Left hindlimb (tissue), 1 donor: ENCODE data around the gene PJA2.

Experiments used
- DNase-seq: peaks from one replicate; pipeline ENCODE4 v3.0.0-alpha.2; 2018

The PJA2 gene

DNA sequence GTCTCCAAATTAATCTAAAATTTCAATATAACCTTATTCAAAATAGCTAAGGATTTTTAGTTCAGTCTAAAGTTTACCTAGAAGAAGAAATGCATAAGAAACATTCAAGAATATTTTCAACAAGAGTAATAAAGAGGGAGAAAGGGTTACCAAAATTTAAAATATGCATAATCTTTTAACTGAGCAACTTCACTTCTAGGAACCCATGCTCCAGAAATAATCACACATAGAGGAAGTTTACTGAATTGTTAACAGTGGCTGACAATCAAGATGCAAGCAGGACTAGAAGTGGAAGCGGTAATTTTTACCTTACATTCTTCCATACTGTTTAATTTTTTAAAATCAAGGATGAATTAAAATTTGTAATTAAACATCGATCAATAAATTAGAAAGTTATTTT lies 1.9 kb downstream of the PJA2 start:
- DNase-seq: no peak

DNA sequence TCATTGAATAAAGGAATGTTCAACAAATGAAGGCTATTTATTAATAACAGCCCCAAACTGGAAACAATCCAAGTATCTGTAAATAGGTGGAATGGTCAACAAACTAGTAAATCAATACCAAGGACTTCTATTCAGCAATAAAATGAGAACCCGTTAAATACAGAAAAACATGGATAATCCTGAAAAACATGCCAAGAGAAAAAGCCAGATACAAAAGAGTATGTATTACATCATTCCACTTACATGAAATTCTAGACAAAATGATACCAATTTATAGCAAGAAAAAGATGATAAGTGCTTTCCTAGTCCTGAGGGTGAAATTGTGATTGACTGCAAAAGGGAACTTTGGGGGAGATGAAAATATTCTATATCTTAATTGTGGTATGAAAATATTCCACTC lies 3.1 kb downstream of the PJA2 start:
- DNase-seq: no peak

DNA sequence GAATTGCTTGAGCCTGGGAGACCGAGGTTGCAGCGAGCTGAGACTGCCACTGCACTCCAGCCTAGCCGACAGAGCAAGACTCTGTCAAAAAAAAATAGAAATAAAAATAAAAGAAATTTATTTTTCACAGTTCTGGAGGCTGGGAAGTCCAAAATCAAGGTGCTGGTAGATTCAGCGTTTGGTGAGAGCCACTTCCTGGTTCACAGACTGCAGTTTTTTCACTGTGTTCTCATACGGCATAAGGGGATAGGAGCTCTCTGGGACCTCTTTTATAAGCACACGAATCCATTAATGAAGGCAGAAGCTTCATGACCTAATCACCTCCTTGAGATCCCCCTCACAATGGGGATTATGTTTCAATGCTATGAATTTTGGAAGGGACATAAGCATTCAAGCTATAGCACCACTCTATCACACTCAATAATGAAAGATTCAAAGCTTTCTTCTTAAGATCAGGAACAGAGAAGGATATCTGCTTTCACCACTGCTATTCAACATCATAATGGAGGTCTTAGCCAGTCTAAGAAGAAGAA lies 5.3 kb downstream of the PJA2 start:
- DNase-seq: no peak

DNA sequence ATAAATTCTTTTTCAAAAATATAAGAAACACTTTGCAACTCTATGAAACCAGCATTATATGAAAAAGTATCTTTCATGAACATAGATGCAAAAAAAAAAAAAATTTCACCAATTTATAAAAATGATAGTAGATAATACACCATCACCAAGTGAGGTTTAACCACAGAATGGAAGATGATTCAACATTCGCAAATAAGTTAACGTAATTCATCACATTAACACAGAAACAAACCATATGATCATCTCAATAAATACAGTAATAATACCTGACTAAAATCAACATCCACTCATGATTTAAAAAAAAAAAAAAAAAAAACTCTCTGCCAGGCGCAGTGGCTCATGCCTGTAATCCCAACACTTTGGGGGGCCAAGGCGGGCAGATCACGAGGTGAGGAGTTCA lies 6.3 kb downstream of the PJA2 start:
- no peak for DNase-seq

DNA sequence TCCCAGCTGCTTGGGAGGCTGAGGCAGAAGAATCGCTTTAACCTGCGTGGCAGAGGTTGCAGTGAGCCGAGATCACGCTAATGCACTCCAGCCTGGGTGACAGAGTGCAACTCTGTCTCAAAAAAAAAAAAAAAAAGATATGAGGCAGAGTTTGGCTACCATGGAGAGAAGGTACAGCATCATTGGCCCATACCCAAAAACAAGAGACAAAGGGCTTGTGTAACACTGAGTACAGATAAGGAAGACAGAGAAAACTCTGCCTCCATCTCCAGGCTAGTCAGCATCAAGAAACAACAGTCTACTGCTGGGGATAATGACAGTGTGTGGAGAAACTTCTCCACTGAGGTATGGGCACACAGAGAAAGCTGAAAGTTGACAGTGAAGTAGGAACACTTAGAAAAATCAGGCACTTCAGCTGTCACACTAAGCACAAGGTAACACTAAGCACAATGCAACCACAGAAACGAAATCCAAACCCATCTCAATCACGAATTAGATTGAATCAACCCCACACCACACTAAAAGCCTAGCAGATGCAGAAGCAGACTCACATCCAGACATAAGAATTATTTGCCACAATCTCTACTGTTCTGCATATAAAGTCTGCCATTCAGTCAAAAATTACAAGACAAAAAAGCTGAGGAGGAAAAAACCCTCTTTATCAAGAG lies 10.5 kb downstream of the PJA2 start:
- no peak for DNase-seq

DNA sequence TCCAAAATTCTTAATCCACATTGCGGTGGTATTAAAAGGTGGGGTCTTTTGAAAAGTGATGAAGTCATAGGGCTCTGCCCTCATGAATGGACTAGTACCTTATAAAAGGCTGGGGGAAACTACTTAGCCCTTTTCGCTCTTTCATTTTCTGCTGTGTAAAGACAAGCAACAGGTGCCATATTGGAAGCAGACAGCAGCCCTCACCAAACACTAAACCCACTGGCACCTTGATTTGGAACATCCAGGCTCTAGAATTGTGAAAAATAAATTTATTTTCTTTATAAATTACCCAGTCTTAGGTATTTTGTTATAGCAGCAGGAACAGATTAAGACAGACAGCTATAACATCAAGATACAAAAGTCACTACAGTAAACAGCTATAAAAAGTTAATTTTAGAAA lies 12.8 kb downstream of the PJA2 start:
- DNase-seq: no peak

DNA sequence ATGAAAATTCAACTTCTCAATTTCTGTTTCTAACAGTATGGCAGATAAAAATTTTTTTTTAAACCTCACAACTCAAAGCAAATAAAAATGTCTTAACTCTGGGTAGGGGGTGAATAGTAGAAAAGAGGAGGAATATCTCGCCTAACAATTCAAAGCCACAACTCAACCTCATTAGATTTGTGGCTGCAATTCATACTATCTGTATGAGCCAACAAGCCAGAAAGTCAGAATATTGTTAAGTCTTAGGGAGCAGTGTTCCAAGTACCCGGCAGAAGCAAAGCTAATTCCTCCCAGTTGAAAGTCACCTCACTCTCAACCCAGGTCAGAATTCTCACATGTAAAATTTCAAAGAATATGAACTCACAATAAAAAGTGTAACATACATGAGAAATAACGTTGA lies 15.0 kb downstream of the PJA2 start:
- no peak for DNase-seq

DNA sequence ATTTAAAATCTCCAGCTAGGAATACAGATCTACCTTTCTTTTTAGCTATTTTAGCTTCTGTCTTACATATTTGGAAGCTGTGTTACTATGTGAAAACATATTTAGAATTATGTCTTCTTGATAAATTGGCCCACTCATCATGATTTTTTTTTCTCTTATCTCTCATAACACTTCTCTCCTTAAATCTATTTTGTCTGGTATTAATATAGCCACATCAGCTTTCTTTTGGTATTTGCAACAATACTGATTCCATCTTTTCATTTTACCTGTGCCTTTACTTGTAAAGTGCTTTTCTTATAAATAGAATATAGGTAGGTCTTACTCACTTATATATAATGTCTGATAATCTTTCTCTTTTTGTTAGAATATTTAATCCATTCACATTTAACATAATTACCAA lies 19.6 kb downstream of the PJA2 start:
- no peak for DNase-seq

DNA sequence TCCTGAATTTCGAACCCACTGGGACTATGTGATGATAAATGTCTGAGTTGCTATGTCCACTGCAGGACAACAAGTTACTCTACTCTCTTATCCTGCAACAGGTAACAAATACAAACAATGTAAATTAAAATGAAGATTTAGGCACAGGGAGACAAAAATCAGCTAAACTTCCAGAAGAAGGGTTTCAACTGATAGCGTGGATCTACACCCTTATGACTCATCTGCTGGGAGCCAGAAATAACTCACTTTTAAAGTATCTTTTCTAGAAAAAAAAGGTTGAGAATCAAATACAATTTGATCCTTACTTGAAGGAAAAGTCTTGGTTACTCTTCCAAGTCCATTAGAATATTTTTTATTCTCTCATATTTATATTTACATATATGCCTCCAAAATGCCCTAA lies 21.4 kb downstream of the PJA2 start:
- DNase-seq: no peak

DNA sequence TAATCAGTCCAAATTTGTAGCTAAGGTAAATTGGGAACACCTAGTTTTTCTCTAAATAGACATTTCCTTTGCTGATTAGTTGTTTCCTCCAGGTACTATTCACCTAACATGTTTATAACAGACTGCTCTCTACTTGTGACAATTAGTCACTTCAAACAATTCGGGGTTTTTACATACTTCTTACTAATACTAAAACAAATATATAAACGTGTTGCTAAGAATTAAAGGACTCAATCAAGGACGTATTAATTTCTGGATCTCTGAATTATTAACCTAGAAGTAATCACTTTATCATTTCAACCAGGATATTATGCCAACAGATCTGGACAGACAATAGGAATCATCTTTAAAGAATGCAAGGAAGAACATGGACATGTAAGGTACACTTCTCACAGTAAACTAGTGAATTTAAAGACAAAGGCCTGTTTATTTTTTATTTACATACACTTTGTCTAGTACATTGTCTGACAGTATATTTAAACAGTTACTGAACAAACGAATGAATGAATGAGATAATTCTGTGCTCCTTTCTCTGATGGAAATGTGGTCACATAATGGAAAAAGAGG lies 22.3 kb downstream of the PJA2 start:
- DNase-seq: no peak

DNA sequence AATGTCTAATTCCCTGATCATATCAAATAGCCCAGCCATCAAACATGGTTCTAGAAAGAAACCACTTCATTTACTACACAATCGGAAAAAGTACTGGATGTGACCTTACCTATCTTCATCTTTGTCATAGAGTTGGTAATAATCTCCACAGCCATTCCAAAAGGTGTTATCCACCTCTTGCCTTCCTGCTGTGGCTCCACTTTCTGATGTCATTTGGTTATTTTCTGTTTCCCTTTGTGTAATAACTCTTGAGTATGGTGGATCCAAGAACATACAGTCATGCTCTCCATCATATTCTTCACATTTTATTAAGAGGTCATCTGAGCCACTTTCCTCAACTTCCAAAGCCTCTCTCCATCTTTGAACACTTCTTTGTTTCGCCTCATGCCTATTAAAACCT lies 31.7 kb downstream of the PJA2 start:
- DNase-seq: no peak

DNA sequence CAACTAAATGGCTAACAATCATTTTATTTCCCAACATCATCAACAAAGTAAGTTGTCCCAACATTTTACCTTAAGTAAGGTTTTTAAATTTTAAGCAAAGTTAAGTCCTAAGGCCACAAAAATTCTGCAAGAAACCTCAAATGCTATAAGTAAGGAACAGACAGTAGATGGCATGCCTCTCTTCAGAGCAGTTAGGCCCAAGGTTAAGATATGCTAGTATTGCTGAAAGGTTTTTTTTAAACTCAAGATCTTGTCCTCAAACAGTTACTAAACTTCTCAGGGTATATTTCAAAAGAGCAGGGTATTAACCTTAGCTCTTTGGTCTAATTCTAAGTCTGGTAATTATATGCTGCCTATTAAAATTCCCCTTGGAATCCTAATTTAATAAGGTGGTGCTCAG lies 35.1 kb downstream of the PJA2 start:
- no peak for DNase-seq

DNA sequence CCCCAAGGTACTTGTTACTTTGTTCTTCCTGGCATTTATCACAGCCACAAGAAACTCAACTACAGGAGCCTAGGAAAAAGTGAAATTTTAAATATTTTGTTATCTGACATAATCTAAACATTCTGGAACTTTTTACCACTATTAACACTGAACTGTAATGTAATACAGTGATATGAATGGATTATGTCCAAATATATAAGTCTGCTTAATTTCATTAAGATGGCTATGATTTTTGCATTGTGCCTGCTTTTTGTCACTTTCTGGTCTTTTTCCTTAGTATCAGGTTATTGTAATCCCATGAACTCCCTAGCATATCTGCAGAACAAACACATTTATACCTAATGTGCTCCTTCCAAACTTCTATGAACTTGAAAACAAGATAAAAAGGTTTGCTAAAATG lies 35.8 kb downstream of the PJA2 start:
- no peak for DNase-seq

DNA sequence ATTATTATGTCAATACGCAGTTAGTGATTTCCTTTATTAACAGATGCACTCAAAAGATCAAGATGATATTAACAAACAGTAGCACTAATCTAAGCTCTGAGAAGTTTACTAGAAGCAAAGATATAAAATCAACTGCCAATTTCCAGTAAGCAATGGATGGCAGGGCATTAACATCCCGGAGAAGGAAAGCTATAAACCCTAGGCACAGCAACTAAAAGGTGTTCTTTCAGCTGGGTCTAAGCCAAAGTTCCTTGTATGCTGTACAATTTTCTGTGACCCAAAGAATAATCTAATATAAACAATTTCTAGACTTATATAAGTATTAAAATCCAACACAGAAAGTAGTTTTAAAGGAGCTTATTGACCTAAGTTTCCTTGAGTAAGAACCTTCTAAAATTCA lies 39.4 kb downstream of the PJA2 start:
- no peak for DNase-seq

DNA sequence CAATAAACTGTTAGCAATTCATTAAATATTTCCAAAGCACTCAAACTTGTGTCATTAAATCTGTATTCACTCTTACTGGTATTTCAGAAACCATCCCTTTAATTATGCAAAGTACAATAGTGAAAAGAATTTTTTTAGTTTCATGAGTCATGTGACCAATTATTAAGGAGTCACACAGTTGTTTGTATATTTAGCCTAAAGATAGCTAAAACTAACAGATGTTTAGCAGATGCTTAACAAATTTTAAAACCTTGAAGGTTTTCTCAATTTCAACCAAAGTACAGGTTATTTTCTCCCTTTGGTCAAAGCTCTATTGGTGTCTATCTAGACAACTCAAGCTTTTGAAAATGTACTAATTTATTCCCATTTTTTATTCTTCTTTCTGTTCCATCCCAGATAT lies 44.1 kb downstream of the PJA2 start:
- no peak for DNase-seq

DNA sequence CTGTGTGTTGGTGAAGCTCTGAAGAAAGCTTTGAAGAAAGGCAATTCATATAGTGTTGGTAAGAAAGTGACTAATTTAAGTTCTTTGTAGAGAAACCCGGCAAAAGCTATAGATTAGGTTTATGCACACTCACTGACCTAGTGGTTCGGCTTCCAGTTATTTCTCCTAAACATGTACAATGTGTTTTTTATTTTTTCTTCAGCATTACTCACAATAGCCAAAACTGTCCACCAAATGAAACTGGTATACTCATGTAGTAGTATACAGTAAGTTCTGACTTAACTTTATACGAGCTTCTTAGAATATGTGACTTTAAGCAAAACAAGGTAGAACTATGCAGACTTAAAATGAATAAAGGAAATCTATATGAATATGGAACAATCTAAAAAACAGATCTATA lies 44.8 kb downstream of the PJA2 start:
- DNase-seq: no peak

DNA sequence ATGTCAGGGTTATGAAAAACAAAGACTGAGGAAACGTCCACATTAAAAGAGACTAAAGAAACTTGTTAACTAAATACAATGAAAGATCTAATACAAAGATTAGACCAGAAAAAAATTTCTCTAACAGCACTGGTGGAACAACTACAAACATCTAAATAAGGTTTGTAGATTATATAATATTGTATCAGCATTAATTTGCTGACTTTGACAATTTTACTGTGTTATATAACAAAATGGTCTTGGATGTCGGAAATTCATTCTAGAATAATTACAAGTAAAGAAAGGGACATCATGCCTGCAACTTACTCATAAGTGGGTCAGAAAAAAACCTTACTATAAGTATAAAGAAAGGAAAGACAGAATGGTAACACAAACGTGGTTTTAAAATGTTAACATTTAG lies 50.1 kb downstream of the PJA2 start:
- no peak for DNase-seq

DNA sequence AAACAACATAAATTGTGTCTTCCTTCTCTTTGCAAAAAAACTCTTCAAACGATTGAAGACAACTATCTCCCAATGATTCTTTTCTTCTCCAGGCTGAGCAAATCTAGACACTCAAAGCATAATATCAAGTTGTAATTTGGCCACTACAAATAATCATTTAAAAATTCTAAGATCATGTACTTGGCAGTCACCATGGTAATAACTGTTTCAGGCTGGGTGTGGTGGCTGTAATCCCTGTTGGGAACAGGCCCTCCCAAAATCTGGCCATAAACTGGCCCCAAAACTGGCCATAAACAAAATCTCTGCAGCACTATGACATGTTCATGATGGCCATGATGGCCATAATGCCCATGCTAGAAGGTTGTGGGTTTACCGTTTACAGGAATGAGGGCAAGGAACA lies 52.0 kb downstream of the PJA2 start:
- DNase-seq: no peak

DNA sequence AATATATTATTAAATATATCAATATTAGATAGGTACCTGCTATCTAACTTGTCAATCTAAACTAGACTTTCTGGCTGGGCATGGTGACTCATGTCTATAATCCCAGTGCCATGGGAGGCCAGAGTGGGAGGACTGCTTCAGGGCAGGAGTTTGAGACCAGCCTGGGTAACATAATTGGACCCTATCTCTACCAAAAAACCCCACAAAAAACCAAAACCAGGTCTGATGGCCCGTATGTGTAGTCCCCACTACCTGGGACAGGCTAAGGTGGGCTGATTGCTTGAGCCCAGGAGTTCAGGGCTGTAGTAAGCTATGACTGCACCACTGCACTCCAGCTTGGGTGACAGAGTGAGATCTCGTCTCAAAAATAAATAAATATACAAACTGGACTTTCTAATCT lies 55.0 kb downstream of the PJA2 start:
- DNase-seq: no peak

DNA sequence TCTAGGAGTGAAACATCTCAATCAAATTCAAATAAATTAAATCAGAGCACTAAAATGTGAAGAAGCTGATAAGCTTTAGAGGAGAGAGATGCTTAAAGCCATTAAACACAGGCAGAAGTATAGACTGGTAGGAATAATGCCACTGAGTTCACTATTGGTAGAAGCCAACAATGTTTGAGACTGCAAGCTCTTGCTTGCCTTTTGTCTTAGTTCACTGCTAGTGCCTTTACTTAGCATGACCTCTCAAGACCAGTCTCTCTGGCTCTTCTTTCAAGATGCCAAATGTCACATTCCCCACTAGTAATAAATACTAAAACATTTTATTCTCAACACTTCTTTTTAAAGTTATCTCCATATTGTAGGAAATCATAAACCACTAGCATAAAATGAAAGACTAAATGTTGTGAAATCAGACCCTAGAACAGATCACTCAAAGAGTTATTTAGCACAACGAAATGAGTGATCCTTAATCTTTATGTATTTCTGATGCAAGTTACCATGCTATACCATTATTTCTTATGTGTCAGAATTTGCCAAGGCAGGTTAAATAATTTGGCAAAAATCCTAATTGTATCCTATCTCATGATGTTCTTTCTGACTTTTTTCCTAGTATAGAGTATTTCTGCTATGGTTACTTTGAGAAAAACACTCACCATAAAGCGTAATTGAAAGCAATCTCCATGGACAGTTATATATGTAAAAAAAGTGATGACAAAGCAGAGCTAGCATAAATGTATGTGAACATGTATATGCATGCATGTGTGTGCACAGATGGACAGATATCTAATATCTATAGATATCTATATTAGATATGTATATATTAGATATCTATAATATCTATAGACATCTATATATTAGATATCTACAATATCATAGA lies 57.5 kb downstream of the PJA2 start:
- DNase-seq: no peak

DNA sequence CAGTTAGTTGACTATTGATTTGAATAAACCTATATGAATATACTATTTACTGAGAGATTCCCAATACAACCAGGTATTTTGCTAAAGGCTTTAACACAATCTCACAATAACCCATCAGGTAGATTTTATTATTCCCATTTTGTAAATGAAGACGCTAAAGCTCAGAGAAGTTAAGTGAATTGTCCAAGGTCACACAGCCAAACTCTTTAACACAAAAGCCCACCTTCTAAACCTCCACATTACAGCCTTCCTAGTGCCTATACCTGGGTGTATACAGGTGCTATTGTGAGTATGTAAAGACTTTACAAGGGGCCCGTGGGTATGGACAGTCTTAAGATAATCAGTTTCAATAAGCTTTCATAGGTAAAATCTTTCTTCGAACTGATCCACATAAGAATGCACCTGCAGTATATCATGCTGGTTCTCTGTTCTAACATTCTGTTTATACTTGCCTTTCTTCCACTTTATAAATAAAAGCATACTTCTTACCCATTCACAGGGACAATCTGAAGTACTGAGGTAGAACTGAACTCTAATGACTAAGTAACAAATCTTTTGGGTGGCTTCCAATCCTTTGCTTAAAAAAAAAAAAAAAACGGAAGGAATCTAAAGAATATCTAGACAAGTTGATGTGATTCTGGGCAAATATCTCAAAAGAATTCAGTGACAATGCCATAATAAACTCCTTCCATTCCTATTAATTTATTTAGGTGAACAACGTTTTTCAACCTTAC lies 59.1 kb downstream of the PJA2 start:
- no peak for DNase-seq

DNA sequence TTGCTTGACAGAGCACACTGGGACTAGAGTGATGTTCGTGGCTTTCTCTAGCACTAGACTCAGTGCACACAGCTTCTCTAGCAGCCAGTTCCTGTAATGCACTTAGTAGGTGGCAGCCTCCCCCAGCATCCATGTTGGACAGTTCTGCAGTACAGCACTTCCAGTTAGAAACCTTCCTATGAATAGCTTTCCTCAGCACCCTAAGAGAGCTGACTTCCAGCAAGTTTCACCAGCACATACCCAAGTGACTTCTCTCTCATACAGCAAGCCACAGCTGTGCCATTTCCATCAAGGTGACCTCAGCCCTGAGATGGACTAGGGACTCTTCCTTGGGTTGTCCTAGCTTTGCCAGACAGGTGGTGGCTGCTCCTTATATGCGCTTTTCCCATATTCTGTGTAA lies 60.4 kb downstream of the PJA2 start:
- DNase-seq: no peak

DNA sequence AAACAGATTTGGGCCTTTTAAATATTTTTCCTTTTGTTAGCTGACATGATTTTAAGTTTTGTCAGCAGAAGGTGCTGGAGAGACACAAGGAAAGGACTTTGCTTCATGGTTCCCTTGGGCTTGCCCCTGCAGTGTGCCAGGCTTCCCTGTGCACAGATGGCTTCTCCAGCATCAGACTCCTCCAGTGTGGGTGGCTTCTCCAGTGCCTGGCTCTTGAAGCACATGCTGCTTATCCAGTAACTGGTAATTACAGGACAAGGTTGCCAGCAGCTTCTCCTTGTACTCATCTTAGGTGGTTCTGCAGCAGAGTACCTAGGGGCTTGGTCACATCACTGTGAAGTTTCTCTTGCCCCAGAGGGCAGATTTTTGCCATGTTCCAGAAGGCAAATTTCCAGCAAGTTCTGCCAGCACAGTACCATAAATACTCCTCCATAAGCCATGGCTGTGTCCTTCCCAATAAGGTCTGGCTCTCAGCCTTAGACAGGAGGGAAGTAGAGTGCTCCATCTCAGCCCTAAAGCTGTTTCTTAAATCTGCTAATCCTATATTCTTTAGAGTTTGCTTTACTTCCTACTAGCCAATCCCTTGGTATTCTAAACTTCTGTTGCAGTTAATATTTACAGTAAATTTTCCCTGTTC lies 62.4 kb downstream of the PJA2 start:
- DNase-seq: no peak
